WTC11 (cell line): ENCODE results near the gene PIK3C2G. TPM values are rescaled to one million over a fixed set of nuclear protein-coding genes. Genes with fewer than 3 reads are reported as not detected.

Experiments
- ATAC-seq: fragments of 200-7000 bp; cut with Tn5 transposase; 2 replicates; pipeline ENCODE4 v1.10.0; 2021; ENCODE audit warnings: mild to moderate bottlenecking, moderate library complexity
- CTCF ChIA-PET: fragments of 300-600 bp; sonication (Branson Sonifier 250); formaldehyde crosslinking; loops from one replicate; lab custom pipeline; 2021; ENCODE audit warnings: antibody characterized with exemption; lab: Charles Lee
- POLR2A ChIA-PET: fragments of 350-600 bp; sonication (Branson Sonifier 250); formaldehyde crosslinking; loops from one replicate; lab custom pipeline; 2021; ENCODE audit warnings: antibody characterized with exemption; lab: Charles Lee
- DNase-seq: peaks from one replicate; pipeline ENCODE4 v3.0.0; 2021; ENCODE audit warnings: low spot score
- H3K27ac Mint-ChIP-seq: 2 replicates; pipeline ENCODE4 v1.8.0; 2021; ENCODE audit warnings: mixed read lengths
- H3K27me3 Mint-ChIP-seq: 2 replicates; pipeline ENCODE4 v1.8.0; 2021; ENCODE audit warnings: low read depth, mild to moderate bottlenecking, moderate library complexity, mixed read lengths
- H3K36me3 Mint-ChIP-seq: 2 replicates; pipeline ENCODE4 v1.8.0; 2021; ENCODE audit warnings: mixed read lengths
- H3K4me1 Mint-ChIP-seq: 2 replicates; pipeline ENCODE4 v1.8.0; 2022; ENCODE audit warnings: mixed read lengths
- H3K4me3 Mint-ChIP-seq: 2 replicates; pipeline ENCODE4 v1.8.0; 2021; ENCODE audit warnings: mild to moderate bottlenecking, moderate library complexity, mixed read lengths
- H3K9me3 Mint-ChIP-seq: 2 replicates; pipeline ENCODE4 v1.8.0; 2021; ENCODE audit warnings: mixed read lengths
- ARID4B ChIP-seq: sonication (generic); formaldehyde crosslinking; IDR thresholded peaks from 2 replicates; pipeline ENCODE4 v1.8.0; 2023; ENCODE audit warnings: missing genetic modification reagents, mild to moderate bottlenecking, borderline replicate concordance
- CBFB ChIP-seq: sonication (generic); formaldehyde crosslinking; IDR thresholded peaks from 2 replicates; pipeline ENCODE4 v1.8.1; 2022; ENCODE audit warnings: mild to moderate bottlenecking, low read depth, missing genetic modification reagents
- CTCF ChIP-seq: fragments of 200-600 bp; IDR thresholded peaks from 2 replicates; pipeline ENCODE4 v1.8.0; 2022; ENCODE audit warnings: antibody characterized with exemption
- E2F1 ChIP-seq: sonication (generic); formaldehyde crosslinking; IDR thresholded peaks from 2 replicates; pipeline ENCODE4 v1.8.0; 2022; ENCODE audit warnings: mild to moderate bottlenecking, missing genetic modification reagents
- ELF4 ChIP-seq: sonication (generic); formaldehyde crosslinking; IDR thresholded peaks from 2 replicates; pipeline ENCODE4 v1.8.1; 2022; ENCODE audit warnings: low read depth, mild to moderate bottlenecking, moderate library complexity, missing genetic modification reagents
- EMX1 ChIP-seq: fragments of 250-450 bp; sonication (Bioruptor Pico); IDR thresholded peaks from 2 replicates; pipeline ENCODE4 v1.8.0; 2021; ENCODE audit warnings: mild to moderate bottlenecking
- GABPB1 ChIP-seq: sonication (generic); formaldehyde crosslinking; IDR thresholded peaks from 2 replicates; pipeline ENCODE4 v1.8.1; 2023; ENCODE audit warnings: mild to moderate bottlenecking, missing genetic modification reagents
- JAZF1 ChIP-seq: fragments of 250-450 bp; sonication (Bioruptor Pico); IDR thresholded peaks from 2 replicates; pipeline ENCODE4 v1.9.0; 2021; ENCODE audit warnings: moderate library complexity, mild to moderate bottlenecking, inconsistent platforms
- JUN ChIP-seq: sonication (generic); formaldehyde crosslinking; IDR thresholded peaks from 2 replicates; pipeline ENCODE4 v1.8.0; 2023; ENCODE audit warnings: mild to moderate bottlenecking, missing genetic modification reagents
- MXD4 ChIP-seq: fragments of 250-450 bp; sonication (Bioruptor Pico); IDR thresholded peaks from 2 replicates; pipeline ENCODE4 v1.8.0; 2021; ENCODE audit warnings: mild to moderate bottlenecking, moderate library complexity, borderline replicate concordance
- MYBL2 ChIP-seq: sonication (generic); formaldehyde crosslinking; IDR thresholded peaks from 2 replicates; pipeline ENCODE4 v1.8.1; 2023; ENCODE audit warnings: mild to moderate bottlenecking, moderate library complexity, missing genetic modification reagents
- RELA ChIP-seq: sonication (generic); formaldehyde crosslinking; IDR thresholded peaks from 2 replicates; pipeline ENCODE4 v1.8.1; 2022; ENCODE audit warnings: missing genetic modification reagents, mild to moderate bottlenecking, borderline replicate concordance
- SMAD3 ChIP-seq: sonication (generic); formaldehyde crosslinking; IDR thresholded peaks from 2 replicates; pipeline ENCODE4 v1.8.0; 2022; ENCODE audit warnings: missing genetic modification reagents, mild to moderate bottlenecking, borderline replicate concordance
- STAT6 ChIP-seq: sonication (generic); formaldehyde crosslinking; conservative IDR thresholded peaks from 2 replicates; pipeline ENCODE4 v1.8.1; 2023; ENCODE audit warnings: mild to moderate bottlenecking, low read depth, missing genetic modification reagents, moderate library complexity
- TCF7 ChIP-seq: sonication (generic); formaldehyde crosslinking; IDR thresholded peaks from 2 replicates; pipeline ENCODE4 v1.8.0; 2022; ENCODE audit warnings: mild to moderate bottlenecking, low read depth, missing genetic modification reagents, moderate library complexity
- TP53 ChIP-seq: sonication (generic); formaldehyde crosslinking; IDR thresholded peaks from 2 replicates; pipeline ENCODE4 v1.8.1; 2023; ENCODE audit warnings: mild to moderate bottlenecking, missing genetic modification reagents
- USF2 ChIP-seq: sonication (generic); formaldehyde crosslinking; IDR thresholded peaks from 2 replicates; pipeline ENCODE4 v1.8.1; 2023; ENCODE audit warnings: mild to moderate bottlenecking, missing genetic modification reagents, moderate library complexity
- ZNF138 ChIP-seq: sonication (generic); formaldehyde crosslinking; conservative IDR thresholded peaks from 2 replicates; pipeline ENCODE4 v1.8.1; 2022; ENCODE audit warnings: mild to moderate bottlenecking, moderate library complexity, missing genetic modification reagents
- total RNA-seq: library from RNA; stranded (reverse); gene quantifications from 3 replicates; pipeline ENCODE4 v1.2.3, GENCODE V29; 2021

The PIK3C2G gene
- total RNA-seq, 1 experiment from 2014 or later = not detected

GRCh38 chr12:18243238-18243637, 18.1 kb upstream of the PIK3C2G start:
- no peaks in the 10 kb centered on the region for H3K9me3 Mint-ChIP-seq
- ChIA-PET POLR2A (no interaction called here), CTCF (no interaction called here)
- no peak for DNase-seq
- no peak overlapping the region for H3K4me3 Mint-ChIP-seq
- H3K36me3 Mint-ChIP-seq = no peaks in the 10 kb centered on the region
- H3K27me3 Mint-ChIP-seq = no peaks in the 10 kb centered on the region
- no peak for ATAC-seq
- H3K4me1 Mint-ChIP-seq = peaks cover 5% of the 10 kb centered on the region
- H3K27ac Mint-ChIP-seq = no peak overlapping the region
- TF ChIP-seq SMAD3 (CRISPR knock-in tag) (no peak), RELA (no peak), JAZF1 (CRISPR knock-in tag) (no peak), ELF4 (no peak), MXD4 (CRISPR knock-in tag) (no peak), EMX1 (CRISPR knock-in tag) (no peak), MYBL2 (no peak), GABPB1 (CRISPR knock-in tag) (no peak), ARID4B (CRISPR knock-in tag) (no peak), TCF7 (CRISPR knock-in tag) (no peak), CTCF (no peak)

- H3K27ac Mint-ChIP-seq = no peak overlapping the region
- no peak overlapping the region for H3K4me3 Mint-ChIP-seq
- ATAC-seq (no peak), DNase-seq (no peak)
- POLR2A ChIA-PET = interaction anchor here (0.6 kb wide), 1 partner anchor 66 kb away, joined by 3 read pairs; no protein-coding TSS in a partner anchor
- CTCF ChIA-PET = interaction anchor here (0.6 to 1.8 kb wide), 11 partner anchors 14 to 184 kb away, joined by 3 to 16 read pairs (median 4); partner anchors contain the start of gene PIK3C2G
- no peaks in the 10 kb centered on the region for H3K27me3 Mint-ChIP-seq
- peaks cover 9% of the 10 kb centered on the region for H3K4me1 Mint-ChIP-seq
- H3K9me3 Mint-ChIP-seq = no peaks in the 10 kb centered on the region
- no peak for TF ChIP-seq STAT6
- no peak for TF ChIP-seq GABPB1 (CRISPR knock-in tag)
- no peak for TF ChIP-seq ELF4
- no peak for TF ChIP-seq CBFB (CRISPR knock-in tag)
- no peak for TF ChIP-seq ZNF138 (CRISPR knock-in tag)
- no peak for TF ChIP-seq USF2 (CRISPR knock-in tag)
- TF ChIP-seq TP53 = no peak
- TF ChIP-seq JUN (CRISPR knock-in tag) = no peak
- no peak for TF ChIP-seq E2F1 (CRISPR knock-in tag)
- no peaks in the 10 kb centered on the region for H3K36me3 Mint-ChIP-seq
These were observed 15.3 kb upstream of the PIK3C2G start for GRCh38 chr12:18246066-18246465.
